Left renal pelvis (tissue), 4 donors: ENCODE data around the gene PLEKHH1. TPM values are rescaled to one million over a fixed set of nuclear protein-coding genes. Genes with fewer than 3 reads are reported as not detected.

ENCODE experiments used
- DNase-seq, 4 donors: peaks; one replicate each; pipeline ENCODE4 v3.0.0-alpha.2; 2013; ENCODE audit warnings: low read depth in 4 of 4, low spot score in 3 of 4
- polyA plus RNA-seq, 4 donors: library from polyadenylated mRNA; unstranded; fragments of 120-200 nt; gene quantifications; one replicate each; pipeline ENCODE4 v1.2.1, GENCODE V29; 2013; ENCODE audit not compliant: insufficient read length in 4 of 4

Gene PLEKHH1
- polyA plus RNA-seq, 4 donors: 6.7 to 81.2 (median 45.4) TPM

DNA sequence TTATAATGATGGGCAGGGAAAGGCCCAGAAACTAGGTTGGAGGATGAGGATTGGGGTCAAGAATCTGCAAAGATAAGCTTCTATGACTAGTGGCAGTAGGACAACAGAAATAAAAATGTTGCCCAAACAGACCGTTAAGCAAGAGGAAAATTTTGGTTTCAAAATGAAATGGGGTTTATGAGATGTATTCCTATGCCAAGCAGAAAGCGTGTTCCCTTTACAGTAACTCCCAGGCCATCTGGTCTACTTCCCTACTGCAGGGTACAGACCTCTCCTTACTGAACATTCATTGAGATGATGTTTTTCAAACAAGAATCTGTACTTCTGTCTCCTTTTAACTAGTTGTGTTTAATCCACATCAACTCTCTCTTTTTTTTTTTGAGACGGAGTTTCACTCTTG is 24.1 kb upstream of the PLEKHH1 start:
- DNase-seq: no peak

DNA sequence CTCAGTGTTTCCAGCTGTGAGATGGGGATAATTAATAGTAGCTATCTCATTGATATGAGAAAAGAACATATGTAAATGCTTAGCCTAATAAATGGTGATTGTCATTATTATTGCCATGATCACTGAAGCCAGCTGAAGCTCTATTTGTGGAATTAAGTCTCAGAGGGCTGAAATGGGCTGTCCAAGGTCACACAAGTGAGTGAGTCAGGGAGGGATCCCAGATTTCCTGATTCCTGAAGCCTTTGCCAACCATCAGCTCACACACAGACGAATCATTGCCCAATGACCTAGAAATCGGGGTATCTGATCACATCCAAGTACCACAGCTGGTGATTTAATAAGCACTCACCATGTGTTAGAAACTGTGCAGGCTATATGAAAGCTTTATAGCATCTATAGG is 23.0 kb upstream of the PLEKHH1 start:
- no peak for DNase-seq

DNA sequence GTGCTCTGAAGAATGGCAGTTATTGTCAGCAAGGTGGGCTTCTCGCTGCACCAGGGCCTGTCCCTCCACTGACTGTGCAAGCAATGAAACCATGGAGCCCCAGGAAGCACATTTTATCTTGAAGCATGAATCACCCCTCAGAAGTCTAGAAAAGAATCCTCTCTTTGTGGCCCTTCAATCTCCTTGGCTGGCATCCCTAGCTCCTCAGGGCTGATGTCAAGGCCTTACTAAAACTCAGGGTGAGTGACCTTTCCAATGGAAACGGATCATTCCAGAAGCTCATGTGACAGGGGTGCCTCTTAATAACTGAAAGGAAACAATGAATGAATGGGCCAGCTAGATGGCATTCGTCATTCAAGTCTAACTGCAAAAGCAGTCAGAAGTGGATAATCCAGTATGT is 22.3 kb upstream of the PLEKHH1 start:
- no peak for DNase-seq

DNA sequence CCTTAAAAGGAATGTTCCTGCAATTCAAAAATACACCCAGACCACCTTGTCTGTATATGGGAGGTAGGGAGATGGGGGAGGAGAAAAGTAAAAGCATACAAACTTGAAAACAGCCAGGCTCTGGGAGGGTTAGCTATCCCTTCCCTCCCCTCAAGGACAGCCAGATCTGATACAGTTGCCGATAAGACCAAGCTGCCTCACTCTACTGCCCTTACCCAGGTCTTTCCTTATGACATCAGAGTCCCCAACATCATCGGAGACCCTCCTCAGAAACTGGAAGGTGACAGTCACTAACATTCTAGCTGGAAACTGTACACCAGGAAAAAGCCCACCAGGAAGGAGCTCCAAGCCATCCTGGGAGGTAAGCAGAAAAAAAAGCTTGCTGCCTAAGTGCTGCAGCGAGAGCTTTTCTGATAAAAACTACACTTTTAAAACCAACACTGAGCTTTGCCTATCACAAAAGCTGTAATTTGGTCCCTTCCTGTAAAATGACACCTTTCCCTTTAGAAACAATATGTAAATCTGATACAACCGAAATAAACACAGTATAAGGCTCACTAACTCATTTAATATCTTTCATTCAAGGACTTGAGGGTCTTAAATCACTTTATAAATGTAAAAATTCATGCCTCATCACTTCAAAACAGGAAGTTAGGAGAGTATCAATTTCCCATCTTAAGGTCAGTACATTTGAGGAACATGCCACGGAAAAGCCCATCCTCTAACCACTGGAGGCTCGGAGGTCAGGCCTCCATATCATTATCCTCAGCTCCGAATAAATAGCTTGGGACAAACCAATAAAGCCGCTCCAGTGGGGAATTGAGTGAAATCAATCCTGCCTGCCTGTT is 20.4 kb upstream of the PLEKHH1 start:
- no peak for DNase-seq

DNA sequence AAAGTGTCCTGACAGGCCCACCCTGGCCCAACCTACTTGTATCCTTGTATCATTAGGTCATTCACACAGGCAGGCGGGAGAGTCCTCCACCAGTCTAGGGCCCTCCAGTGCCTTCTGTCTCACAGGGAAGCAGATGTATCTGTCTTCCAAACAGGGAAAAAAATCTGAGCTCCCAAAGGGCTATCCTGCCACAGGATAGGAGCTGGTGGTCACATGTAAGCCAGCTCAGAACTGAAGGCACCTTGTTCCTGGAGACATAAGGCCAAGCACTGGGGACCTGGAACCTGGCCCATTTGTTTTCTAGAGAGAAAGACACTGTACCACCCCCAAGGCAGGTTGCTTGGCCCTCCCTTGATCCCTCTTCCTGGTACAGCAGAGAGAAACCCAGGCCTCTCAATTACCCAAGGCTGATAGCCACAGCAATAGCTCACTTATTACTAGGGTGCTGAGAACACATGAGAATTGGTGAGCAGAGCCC is 19.4 kb upstream of the PLEKHH1 start:
- peak in 1 of 4 donors; percentile 20 for DNase-seq

DNA sequence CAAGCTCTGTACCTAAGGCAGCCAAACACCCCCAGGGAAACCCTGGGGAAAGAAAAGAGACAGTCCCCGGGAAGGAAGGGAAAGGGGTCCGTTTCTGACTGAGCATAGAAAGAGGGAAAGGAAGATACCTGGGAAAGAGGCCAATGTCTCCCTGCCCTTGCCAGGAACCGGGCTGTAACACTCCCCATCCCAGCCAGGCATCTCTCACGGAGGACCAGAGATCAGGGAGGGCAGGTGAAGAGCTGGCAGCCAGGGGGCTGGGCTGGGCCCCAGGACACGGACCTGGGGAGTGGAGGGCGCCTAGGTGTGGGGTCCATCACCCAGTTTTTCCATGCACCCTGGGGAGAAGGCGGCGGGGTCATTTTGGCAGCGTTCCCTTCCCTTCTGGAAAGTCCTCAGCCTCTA is 18.9 kb upstream of the PLEKHH1 start:
- DNase-seq: no peak

DNA sequence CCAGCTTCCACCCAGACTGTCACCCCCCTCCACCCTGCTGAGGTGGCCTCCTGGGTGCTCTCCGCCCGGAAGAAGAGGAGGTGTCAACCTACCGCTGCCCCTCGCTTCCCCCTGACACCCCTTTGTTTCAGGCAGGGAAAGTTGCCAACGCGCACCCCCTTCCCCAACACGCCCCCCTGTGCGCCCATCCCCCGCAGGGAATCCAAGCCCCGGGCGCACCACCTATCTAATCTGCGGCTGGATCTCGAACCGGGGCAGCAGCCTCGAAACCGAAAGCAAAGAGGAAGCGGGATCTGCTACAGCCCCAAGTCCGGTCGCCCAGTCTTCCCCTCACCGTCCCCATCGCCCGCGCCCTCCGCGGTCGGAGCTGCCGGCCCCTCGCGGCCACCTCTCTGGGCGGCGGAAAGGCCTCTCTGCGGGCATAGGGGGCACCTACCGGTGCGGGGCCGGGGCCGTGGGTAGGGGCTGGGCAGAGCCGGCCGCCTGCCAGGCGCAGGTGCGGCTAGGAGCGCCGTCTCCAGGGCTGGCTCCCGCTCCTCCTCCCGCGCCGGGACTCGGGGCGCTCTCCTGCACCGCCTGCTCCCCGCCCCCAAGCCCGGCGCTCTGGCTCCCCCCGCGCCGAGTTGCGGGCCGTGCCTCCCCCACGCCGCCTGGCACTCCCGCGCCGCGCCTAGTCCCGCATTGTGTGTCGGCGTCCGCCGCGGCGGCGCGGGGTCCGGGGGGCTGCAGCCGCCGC is 18.3 kb upstream of the PLEKHH1 start:
- no peak for DNase-seq

DNA sequence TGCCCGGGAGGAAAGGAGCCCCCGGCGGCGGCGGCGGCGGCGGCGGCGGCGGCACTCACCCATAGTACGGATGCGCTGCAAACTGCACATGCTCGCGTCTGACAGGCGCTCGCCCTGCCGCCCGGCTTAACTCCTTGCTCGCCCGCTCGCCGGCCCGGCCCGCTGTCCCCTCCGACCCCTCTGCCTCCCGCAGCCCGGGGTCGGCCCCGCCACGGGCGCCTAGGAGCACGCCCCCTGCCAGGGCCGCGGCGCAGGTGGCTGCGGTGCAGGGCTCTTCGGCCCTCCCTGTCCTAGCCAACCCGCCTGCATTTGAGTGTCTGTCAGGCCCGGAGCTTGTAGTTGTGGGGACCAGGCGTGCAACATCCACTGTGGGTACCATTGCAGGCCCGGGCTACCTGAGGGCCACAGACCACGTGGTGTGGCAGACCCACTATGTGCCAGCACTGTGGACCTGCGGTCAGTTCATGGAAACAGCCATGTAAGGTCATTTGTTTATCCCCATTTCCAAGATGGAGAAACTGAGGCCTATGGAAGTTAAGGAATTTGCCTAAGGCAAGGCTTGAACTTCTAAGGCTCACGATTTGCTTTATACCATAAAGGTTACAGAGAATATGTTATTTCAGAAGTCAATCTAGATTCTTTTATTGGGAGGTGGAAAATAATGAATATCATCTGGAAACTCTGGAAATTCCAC is 17.6 kb upstream of the PLEKHH1 start:
- no peak for DNase-seq

DNA sequence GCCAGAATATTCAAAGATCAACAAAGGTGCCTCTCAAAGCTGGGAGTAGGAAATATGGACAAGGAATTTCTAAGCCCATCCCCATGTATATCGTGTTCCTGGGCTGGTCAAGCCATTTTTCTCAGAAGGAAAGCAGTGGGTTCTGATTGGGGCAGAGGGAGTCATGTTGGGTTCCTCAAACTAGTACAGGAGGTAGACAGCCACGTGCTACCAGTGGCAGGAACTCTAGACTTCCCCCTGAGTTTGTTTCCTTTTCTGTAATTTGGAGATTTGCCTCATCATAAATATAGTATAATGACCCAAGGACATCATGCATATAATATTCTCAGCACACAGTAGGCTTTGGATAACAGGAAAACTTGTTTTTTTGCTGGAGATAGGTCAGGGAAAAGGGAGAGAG is 16.4 kb upstream of the PLEKHH1 start:
- DNase-seq: no peak

DNA sequence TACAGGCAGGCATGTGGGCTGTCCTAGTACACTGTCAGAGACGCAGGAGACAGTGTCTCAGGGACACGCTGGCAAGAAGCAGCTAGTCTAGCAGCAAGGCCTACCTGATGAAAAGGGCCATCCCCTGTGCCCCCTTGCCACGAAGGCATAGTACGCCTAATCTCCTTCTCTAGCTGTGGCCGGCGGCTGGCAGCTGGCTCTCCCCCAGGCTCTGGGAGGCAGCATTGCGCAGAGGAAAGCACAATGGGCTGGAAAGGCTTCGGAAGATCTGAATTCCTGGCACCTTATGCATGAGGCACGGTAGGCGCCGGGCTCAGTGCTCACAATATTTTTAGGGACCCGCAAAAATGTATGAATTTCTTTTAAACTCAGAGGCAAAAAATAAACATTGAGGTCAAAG is 16.0 kb upstream of the PLEKHH1 start:
- DNase-seq: no peak

DNA sequence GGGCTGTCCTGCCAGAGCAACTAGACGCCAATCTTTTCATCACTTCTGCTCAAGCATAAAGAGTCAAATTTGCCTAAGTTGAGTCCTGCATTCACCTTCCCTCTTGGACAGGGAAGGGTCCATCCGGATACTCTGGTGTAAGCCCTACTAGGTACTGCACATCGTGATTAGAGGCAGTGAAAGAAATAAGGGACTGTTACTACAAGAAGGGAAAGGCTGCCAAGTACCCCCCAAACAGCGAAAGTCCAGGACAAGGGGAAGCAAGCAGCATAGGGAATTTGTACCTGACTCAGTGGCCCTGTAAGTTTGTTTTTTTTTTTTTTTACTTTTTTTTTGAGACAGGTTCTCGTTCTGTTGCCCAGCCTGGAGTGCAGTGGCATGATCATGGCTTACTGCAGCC is 13.7 kb upstream of the PLEKHH1 start:
- DNase-seq: no peak

DNA sequence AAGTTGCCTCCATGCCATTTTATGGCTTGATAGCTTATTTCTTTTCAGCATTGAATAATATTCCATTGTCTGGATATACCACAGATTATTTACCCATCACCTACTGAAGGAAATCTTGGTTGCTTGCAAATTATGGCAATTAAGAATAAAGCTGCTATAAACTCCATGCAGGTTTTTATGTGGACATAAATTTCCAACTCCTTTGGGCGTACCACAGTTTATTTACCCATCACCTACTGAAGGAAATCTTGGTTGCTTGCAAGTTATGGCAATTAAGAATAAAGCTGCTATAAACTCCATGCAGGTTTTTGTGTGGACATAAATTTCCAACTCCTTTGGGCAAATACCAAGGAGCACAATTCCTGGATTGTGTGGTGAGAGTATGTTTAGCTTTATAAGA is 12.6 kb upstream of the PLEKHH1 start:
- no peak for DNase-seq

DNA sequence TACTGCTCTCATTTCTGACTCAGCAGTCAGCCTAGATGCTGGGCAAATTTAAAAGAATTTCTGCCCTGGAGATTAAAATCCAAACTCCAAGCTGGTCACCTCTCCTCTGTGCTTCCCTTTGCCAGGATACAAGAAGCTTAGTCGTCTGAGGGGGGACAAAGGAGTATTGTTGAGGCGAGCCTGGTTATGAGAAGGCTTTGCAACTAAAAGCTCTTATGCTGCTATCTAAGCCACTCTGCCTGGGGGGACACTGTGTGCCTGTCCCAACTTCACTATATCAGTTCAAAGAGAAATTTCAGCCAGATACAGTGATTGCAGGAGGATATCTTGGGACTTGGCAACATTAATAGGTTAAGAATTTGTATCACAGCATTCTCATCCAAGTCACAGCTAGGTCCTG is 10.8 kb upstream of the PLEKHH1 start:
- no peak for DNase-seq

DNA sequence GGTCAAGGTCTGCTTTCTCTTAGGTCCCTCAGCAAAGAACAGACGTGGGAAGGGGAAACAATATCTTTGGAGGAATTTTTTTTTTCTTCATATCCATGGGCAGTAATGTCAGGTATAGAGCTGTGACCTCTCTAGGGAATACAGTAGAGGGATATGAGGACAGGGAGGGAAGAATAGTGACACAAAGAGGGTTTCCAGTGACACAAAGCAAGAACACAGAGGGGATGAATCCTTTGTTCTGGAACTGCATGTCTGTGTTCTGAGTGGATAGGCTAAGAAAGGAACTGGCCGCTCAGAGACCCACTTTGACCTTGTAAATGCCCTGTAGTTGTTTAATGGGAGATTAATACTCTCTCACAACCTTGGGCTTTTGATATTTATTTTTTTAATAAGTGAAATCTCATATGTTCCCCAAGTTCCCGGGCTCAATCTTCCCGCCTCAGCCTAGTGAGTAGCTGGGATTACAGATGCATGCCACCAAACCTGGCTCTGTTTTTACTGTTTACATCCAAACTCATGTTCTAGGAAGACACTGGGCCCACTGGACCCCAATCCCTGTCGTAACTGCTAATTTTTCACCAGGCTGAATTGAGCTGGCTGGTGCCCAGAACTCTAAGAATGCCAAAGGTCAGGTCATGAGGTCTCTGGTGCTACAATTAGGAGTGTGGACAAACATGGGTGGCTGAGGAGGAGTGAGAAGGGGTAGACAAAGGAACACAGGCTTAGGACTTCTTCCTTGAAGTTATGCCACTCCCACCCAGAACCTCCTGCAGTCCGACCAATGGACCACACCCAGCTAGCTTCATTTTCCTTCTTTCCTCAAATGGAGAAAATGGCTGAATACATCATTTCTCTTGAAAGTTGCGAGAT is 9.1 kb upstream of the PLEKHH1 start:
- DNase-seq: no peak

DNA sequence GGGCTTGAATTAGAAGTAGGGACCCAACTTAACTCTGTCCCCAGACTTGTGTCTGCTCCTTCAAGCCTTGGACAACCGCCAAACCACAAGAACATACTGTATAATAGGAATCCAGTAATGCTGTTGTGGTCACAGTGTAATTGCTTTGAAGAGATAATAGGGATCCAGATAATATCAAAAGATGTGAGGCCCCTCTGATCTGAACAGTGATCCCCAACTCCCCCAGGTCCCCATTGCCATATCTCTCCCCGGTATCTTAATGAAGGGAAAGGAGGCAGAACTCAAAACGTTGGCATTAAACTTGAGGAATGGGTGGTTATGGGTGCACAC is 8.5 kb upstream of the PLEKHH1 start:
- DNase-seq: no peak

DNA sequence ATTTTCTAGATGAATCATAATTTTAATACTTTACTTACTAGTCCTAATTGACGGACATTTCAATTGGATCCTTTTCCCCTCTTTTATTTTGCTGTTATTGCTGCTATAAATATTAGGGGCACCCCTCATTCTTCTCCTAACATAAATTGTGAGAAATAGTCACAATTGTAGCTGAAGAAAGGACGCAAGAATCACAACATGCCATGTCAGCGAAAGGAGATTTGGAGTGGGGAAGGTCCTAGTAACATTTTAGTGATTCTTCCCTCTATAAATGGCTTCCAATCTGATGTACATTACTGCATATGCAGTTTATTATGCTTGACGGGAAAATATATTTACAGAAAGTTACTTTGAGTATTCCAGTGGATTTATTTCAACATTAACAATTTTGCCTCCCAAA is 7.7 kb upstream of the PLEKHH1 start:
- DNase-seq: no peak

DNA sequence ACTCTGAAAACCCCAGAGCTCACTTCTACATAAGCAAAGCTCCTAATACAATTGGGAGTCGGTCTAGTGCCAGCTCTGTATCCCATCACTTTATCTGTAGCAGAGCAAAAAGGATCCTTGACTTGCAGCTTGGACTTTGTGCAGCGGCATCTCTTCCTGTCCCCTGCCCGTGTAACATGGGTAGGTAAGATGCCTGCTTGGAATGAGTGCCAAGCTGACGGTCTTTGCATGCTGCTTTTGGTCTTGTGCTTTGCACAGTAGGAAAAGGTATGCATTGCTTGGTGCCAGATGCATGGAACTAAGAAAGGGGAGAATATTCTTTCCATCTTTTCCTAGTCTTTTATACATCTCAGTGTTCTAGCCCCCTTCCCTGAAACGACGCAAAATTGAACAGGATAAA is 6.9 kb upstream of the PLEKHH1 start:
- DNase-seq: no peak

DNA sequence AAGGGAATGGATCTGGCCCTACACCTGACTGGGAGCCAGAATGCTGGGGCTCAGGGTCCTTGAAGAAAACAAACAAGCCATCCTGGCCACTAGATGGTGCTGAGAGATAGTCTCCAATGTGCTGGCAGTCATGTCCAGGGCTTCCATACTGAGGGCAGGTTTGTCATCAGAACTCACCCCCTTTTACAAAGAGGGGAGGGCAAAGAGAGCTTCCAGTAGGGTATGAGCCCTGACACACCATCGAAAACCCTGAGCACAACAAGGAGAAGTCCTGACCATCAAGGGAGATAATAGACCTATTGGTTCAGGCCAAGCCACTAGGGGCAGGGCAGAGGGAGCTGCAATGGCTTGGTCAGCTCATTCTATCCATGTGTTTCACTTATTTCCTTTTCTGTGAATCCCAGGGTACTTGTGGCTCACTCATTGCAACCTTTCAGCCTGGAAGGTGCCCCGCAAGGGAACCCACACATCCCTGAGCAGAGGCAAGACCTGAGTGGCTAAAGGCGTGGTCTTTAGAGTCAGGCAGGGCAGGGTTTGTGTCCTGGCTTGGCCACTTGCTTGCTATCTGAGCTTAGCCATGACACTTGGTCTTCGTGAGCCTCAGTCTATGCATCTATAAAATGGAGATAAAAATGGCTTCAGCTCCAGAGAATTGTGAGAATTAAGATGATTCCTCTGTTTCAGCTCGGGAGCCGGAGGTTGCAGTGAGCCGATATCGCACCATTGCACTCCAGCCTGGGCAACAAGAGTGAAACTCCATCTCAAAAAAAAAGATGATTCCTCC is 6.2 kb upstream of the PLEKHH1 start:
- no peak for DNase-seq

DNA sequence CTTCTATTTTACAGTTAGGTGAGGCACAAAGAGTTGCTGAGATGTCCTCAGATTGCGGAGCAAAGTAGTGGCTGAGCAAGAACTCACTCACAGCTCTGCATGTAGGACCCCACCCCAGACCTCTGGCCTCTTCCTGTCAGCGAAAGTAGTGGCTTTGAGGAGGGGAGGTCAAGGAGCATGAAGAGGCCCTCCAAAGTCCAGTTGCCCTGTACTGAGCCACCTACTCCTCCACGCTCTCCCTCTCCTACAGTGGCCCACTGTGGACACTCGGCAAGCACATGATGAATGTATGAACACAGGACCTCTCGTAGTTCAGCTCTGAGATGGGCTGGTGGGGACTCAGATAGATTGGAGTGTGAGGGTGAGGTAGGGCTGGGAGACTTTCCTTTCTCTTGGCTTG is 5.3 kb upstream of the PLEKHH1 start:
- DNase-seq: no peak

DNA sequence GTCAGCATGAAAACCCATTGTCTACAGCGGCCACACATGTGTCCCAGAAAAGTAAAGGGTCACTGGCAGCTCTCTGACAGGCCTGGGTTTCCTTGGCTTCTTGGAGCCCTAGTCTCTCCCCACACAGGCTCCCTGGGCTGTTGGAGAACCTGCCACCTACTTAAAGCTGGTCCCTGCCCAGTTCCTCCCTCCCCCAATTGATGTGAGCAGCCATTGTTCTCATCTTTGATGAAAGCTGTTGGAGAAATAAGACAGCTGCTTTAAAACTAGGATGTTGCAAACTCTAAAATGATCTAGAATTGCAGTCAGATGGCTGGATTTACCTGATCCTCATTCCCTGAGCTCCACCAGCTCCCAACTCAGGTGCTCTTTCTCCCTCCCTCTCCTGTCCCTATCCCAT is 4.8 kb upstream of the PLEKHH1 start:
- no peak for DNase-seq
